Measurements from ENCODE around the gene MKKS. TPM values are rescaled to one million over a fixed set of nuclear protein-coding genes. Genes with fewer than 3 reads are reported as not detected.

The MKKS gene
- total and polyA plus RNA-seq, 8 donors = 13.8 to 30.2 (median 24.6) TPM

GRCh38 chr20:10466855-10467254, 32.8 kb upstream of the MKKS start:
- TF ChIP-seq CTCF (IDR thresholded peaks at IDR 0.05) = no peak
- Histone ChIP-seq H3K27me3 (no peaks in the 10 kb centered on the region), H3K4me1 (peaks cover 5 to 52% of the 10 kb centered on the region in 2 donors), H3K9me3 (no peaks in the 10 kb centered on the region), H3K27ac (peak overlapping the region in 1 of 2 donors; percentile 11), H3K4me3 (no peak overlapping the region), H3K36me3 (no peaks in the 10 kb centered on the region)
- no peak for ATAC-seq
- intact Hi-C loops (cut with DNase I) = no loop called here
- no peak for DNase-seq

GRCh38 chr20:10466325-10466724, 32.3 kb upstream of the MKKS start:
- H3K27ac ChIP-seq = peak overlapping the region in 1 of 2 donors; percentile 11
- DNase-seq = peak in 2 of 4 donors; percentile 28 to 43
- H3K4me1 ChIP-seq = peaks cover 5 to 57% of the 10 kb centered on the region in 2 donors
- intact Hi-C loops (cut with DNase I) = no loop called here
- no peak for ATAC-seq
- no peaks in the 10 kb centered on the region for H3K9me3 ChIP-seq
- H3K4me3 ChIP-seq = no peak overlapping the region
- H3K36me3 ChIP-seq = no peaks in the 10 kb centered on the region
- TF ChIP-seq CTCF (IDR thresholded peaks at IDR 0.05) = no peak
- no peaks in the 10 kb centered on the region for H3K27me3 ChIP-seq

GRCh38 chr20:10465135-10465534, 31.1 kb upstream of the MKKS start:
- no peak overlapping the region for H3K27ac ChIP-seq
- no peak for ATAC-seq
- DNase-seq = no peak
- intact Hi-C loops (cut with DNase I) = no loop called here
- H3K9me3 ChIP-seq = no peaks in the 10 kb centered on the region
- TF ChIP-seq CTCF (IDR thresholded peaks at IDR 0.05) = no peak
- H3K4me3 ChIP-seq = no peak overlapping the region
- H3K27me3 ChIP-seq = no peaks in the 10 kb centered on the region
- H3K4me1 ChIP-seq = peaks cover 5 to 53% of the 10 kb centered on the region in 2 donors
- H3K36me3 ChIP-seq = no peaks in the 10 kb centered on the region

- Histone ChIP-seq H3K9me3 (no peaks in the 10 kb centered on the region), H3K36me3 (no peaks in the 10 kb centered on the region), H3K27ac (peak overlapping the region in 1 of 2 donors; percentile 54), H3K4me1 (peaks cover 0 to 38% of the 10 kb centered on the region in 2 donors), H3K27me3 (no peaks in the 10 kb centered on the region), H3K4me3 (no peak overlapping the region)
- ATAC-seq (no peak), DNase-seq (no peak)
- intact Hi-C loops (cut with DNase I) = no loop called here
- no peak for TF ChIP-seq CTCF (IDR thresholded peaks at IDR 0.05)
These were observed 29.6 kb upstream of the MKKS start for GRCh38 chr20:10463622-10464021.

- DNase-seq (no peak), ATAC-seq (no peak)
- peaks cover 0 to 27% of the 10 kb centered on the region in 2 donors for H3K4me1 ChIP-seq
- no peaks in the 10 kb centered on the region for H3K27me3 ChIP-seq
- intact Hi-C loops (cut with DNase I) = no loop called here
- no peak overlapping the region for H3K4me3 ChIP-seq
- peaks cover 0 to 5% of the 10 kb centered on the region in 2 donors for H3K9me3 ChIP-seq
- no peaks in the 10 kb centered on the region for H3K36me3 ChIP-seq
- no peak for TF ChIP-seq CTCF (IDR thresholded peaks at IDR 0.05)
- H3K27ac ChIP-seq = peak overlapping the region in 1 of 2 donors; percentile 14
These were observed 28.5 kb upstream of the MKKS start for GRCh38 chr20:10462516-10462915.
